B cell (primary cell): ENCODE data around the gene BCAS4. TPM values are rescaled to one million over a fixed set of nuclear protein-coding genes. Genes with fewer than 3 reads are reported as not detected.
A peak's percentile ranks its signal among the peaks of the same experiment; 100 is the strongest.

ENCODE experiments used
- ATAC-seq: fragments of 200-7000 bp; cut with Tn5 transposase; one replicate; pipeline ENCODE4 v1.10.0; 2021; ENCODE audit warnings: low read depth, mild to moderate bottlenecking, moderate number of reproducible peaks, moderate library complexity
- CTCF ChIA-PET: fragments of 350-600 bp; sonication (Branson Sonifier 250); formaldehyde crosslinking; loops from one replicate; lab custom pipeline; 2021; ENCODE audit warnings: antibody characterized with exemption, inconsistent platforms; lab: Charles Lee
- POLR2A ChIA-PET: fragments of 350-600 bp; sonication (Branson Sonifier 250); formaldehyde crosslinking; loops from one replicate; lab custom pipeline; 2021; ENCODE audit warnings: antibody characterized with exemption; lab: Charles Lee
- DNase-seq: peaks from one replicate; pipeline ENCODE4 v3.0.0; 2013
- H2AFZ ChIP-seq: 2 replicates; pipeline ENCODE4 v1.6.1; 2012; ENCODE audit warnings: mild to moderate bottlenecking, low read depth, low read length; ENCODE audit not compliant: insufficient read depth, poor library complexity, severe bottlenecking
- H3K27ac ChIP-seq, 2 donors: 1 replicate in 1 of 2; 2 replicates in 1 of 2; pipeline ENCODE4 v1.5.1; 2012 to 2013; ENCODE audit warnings: low read length in 2 of 2, mild to moderate bottlenecking in 2 of 2, moderate library complexity in 1 of 2
- H3K27me3 ChIP-seq, 4 experiments: fragments of 200-600 bp in 1 of 4; sonication (generic) in 1 of 4; replicated peaks in 1 of 4; 1 replicate in 2 of 4; 2 replicates in 2 of 4; pipeline versions ENCODE4 v1.6.1 to v1.7.0; 2013 to 2016; ENCODE audit warnings: low read length in 3 of 4, mild to moderate bottlenecking in 2 of 4, mixed read lengths in 1 of 4, moderate library complexity in 1 of 4; ENCODE audit not compliant: insufficient read depth in 4 of 4, control insufficient read depth in 3 of 4; ENCODE audit errors: control extremely low read depth in 1 of 4
- H3K36me3 ChIP-seq, 2 experiments: replicated peaks in 1 of 2; 1 replicate in 1 of 2; 2 replicates in 1 of 2; pipeline versions ENCODE4 v1.6.1 to v1.7.1; 2013; ENCODE audit warnings: low read length in 1 of 2; ENCODE audit not compliant: insufficient read depth in 2 of 2, control insufficient read depth in 1 of 2; ENCODE audit errors: control extremely low read depth in 1 of 2, extremely low read depth in 1 of 2
- H3K4me1 ChIP-seq, 2 donors: fragments of 200-600 bp in 1 of 2; sonication (generic) in 1 of 2; 1 replicate in 1 of 2; 2 replicates in 1 of 2; pipeline versions ENCODE4 v1.5.1 to v1.6.1; 2013 to 2017; ENCODE audit warnings: low read length in 2 of 2; ENCODE audit not compliant: control insufficient read depth in 2 of 2, insufficient read depth in 2 of 2
- H3K4me2 ChIP-seq: replicated peaks from 2 replicates; pipeline ENCODE3; 2012; ENCODE audit warnings: mild to moderate bottlenecking, low read depth, low read length; ENCODE audit not compliant: poor library complexity, severe bottlenecking
- H3K4me3 ChIP-seq, 5 experiments: fragments of 200-600 bp in 1 of 5; sonication (generic) in 1 of 5; 1 replicate in 3 of 5; 2 replicates in 2 of 5; pipeline versions ENCODE4 v1.5.1 to v1.7.0; 2011 to 2016; ENCODE audit warnings: low read length in 4 of 5, mild to moderate bottlenecking in 4 of 5, low read depth in 2 of 5, control low read depth in 1 of 5, moderate library complexity in 1 of 5; ENCODE audit not compliant: insufficient read depth in 1 of 5; ENCODE audit errors: control extremely low read depth in 1 of 5, extremely low read depth in 1 of 5
- H3K79me2 ChIP-seq: fragments of 200-600 bp; sonication (generic); one replicate; pipeline ENCODE4 v1.6.0; 2016; ENCODE audit warnings: low read length; ENCODE audit not compliant: control insufficient read depth, insufficient read depth
- H3K9ac ChIP-seq: fragments of 200-600 bp; sonication (generic); 2 replicates; pipeline ENCODE4 v1.6.1; 2017; ENCODE audit warnings: mild to moderate bottlenecking, low read length, moderate library complexity
- H3K9me3 ChIP-seq, 3 donors: one replicate each; pipeline versions ENCODE4 v1.6.1 to v1.7.1; 2013; ENCODE audit warnings: low read length in 2 of 3; ENCODE audit not compliant: control insufficient read depth in 2 of 3, insufficient read depth in 1 of 3; ENCODE audit errors: control extremely low read depth in 1 of 3
- H4K20me1 ChIP-seq: 2 replicates; pipeline ENCODE4 v1.6.0; 2012; ENCODE audit warnings: mild to moderate bottlenecking, low read length; ENCODE audit not compliant: insufficient read depth, control insufficient read depth, poor library complexity, severe bottlenecking
- H3K27ac Mint-ChIP-seq: one replicate; pipeline ENCODE4 v1.8.0; 2021; ENCODE audit warnings: mixed read lengths
- H3K27me3 Mint-ChIP-seq: one replicate; pipeline ENCODE4 v1.8.0; 2021; ENCODE audit warnings: mixed read lengths
- H3K4me1 Mint-ChIP-seq: one replicate; pipeline ENCODE4 v1.8.0; 2021; ENCODE audit warnings: mixed read lengths
- H3K4me3 Mint-ChIP-seq: one replicate; pipeline ENCODE4 v1.8.0; 2021; ENCODE audit warnings: mixed read lengths
- H3K9me3 Mint-ChIP-seq: one replicate; pipeline ENCODE4 v1.8.0; 2022; ENCODE audit warnings: mixed read lengths; ENCODE audit not compliant: insufficient read depth
- EZH2 ChIP-seq: IDR thresholded peaks from 2 replicates; pipeline ENCODE4 v1.6.1; 2012; ENCODE audit warnings: borderline replicate concordance, low read depth, mild to moderate bottlenecking, moderate library complexity, low read length; ENCODE audit not compliant: insufficient read depth, poor library complexity, severe bottlenecking
- WGBS: methylation state at CpG from one replicate; pipeline ENCODE4 v1.1.5; 2013; ENCODE audit warnings: missing lambda C conversion rate; ENCODE audit not compliant: insufficient coverage; 5-methylcytosine and 5-hydroxymethylcytosine counted together
- intact Hi-C: fragments of 100-400 bp; cut with micrococcal nuclease; formaldehyde crosslinking; loops from one replicate; pipeline ENCODE4 v1.10.0; 2022
- polyA plus RNA-seq: library from polyadenylated mRNA; depleted of rRNA; stranded (reverse); fragments of >200 nt; gene quantifications from 2 replicates; pipeline ENCODE4 v1.2.3, GENCODE V29; 2012
- total RNA-seq, 2 donors: library from RNA; stranded (reverse); fragments of 120-200 nt in 1 of 2; gene quantifications; 1 replicate in 1 of 2; 2 replicates in 1 of 2; pipeline versions ENCODE4 v1.2.3 to v1.2.4, GENCODE V29; 2013 to 2022
- TF ChIP-seq, protein P1 (sequence below): fragments of 200-600 bp; IDR thresholded peaks from one replicate; pipeline ENCODE4 v1.8.0; 2022; ENCODE audit warnings: antibody characterized with exemption, mild to moderate bottlenecking

BCAS4 gene
- total and polyA plus RNA-seq, 2 donors (not counting 1 experiment from before 2014, with no cell fraction given), result 44.8 to 88.2 TPM

DNA sequence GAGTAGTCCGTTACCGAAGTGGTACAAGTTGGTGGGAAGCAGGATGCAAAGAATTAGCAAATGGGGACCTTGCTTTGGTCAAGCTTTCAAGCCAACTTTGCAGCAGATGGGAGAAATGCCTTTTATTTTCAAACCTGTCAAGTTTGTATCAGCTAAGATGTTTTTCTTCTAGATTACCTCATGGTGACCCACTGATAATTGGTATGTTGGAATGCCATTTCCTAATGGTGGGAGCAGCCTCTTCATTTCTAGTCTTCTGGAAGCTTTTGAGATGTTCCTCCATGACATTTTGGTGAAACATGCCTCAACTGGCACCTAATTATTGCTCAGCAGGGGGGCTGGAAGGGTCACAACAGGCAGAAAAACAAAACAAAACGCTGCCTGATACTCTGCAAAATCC, 92.7 kb downstream of the BCAS4 start:
- Histone ChIP-seq H2AFZ (no peak overlapping the region), H3K9me3 (no peaks in the 10 kb centered on the region), H3K79me2 (no peaks in the 10 kb centered on the region), H3K4me3 (no peak overlapping the region), H3K4me2 (no peak overlapping the region), H3K9ac (no peak overlapping the region), H3K36me3 (peaks cover 14 to 45% of the 10 kb centered on the region in 2 experiments), H3K4me1 (no peaks in the 10 kb centered on the region), H3K27me3 (no peaks in the 10 kb centered on the region), H3K27ac (no peak overlapping the region), H4K20me1 (no peaks in the 10 kb centered on the region)
- Mint-ChIP-seq H3K27ac (peak overlapping the region; percentile 37), H3K27me3 (no peaks in the 10 kb centered on the region), H3K9me3 (no peaks in the 10 kb centered on the region), H3K4me3 (no peak overlapping the region), H3K4me1 (peaks cover 5% of the 10 kb centered on the region)
- TF ChIP-seq, protein P1, sequence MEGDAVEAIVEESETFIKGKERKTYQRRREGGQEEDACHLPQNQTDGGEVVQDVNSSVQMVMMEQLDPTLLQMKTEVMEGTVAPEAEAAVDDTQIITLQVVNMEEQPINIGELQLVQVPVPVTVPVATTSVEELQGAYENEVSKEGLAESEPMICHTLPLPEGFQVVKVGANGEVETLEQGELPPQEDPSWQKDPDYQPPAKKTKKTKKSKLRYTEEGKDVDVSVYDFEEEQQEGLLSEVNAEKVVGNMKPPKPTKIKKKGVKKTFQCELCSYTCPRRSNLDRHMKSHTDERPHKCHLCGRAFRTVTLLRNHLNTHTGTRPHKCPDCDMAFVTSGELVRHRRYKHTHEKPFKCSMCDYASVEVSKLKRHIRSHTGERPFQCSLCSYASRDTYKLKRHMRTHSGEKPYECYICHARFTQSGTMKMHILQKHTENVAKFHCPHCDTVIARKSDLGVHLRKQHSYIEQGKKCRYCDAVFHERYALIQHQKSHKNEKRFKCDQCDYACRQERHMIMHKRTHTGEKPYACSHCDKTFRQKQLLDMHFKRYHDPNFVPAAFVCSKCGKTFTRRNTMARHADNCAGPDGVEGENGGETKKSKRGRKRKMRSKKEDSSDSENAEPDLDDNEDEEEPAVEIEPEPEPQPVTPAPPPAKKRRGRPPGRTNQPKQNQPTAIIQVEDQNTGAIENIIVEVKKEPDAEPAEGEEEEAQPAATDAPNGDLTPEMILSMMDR, result no peak
- no peak for TF ChIP-seq EZH2
- ATAC-seq (no peak), DNase-seq (no peak)
- ChIA-PET POLR2A (no interaction called here), CTCF (interaction anchor here (0.6 to 1.6 kb wide), 3 partner anchors 42 to 227 kb away, joined by 3 to 4 read pairs (median 3); partner anchors contain the start of gene BCAS4)
- intact Hi-C loops, result no loop called here
- WGBS, result no CpG with 5 or more reads among the region's 3 CpGs

DNA sequence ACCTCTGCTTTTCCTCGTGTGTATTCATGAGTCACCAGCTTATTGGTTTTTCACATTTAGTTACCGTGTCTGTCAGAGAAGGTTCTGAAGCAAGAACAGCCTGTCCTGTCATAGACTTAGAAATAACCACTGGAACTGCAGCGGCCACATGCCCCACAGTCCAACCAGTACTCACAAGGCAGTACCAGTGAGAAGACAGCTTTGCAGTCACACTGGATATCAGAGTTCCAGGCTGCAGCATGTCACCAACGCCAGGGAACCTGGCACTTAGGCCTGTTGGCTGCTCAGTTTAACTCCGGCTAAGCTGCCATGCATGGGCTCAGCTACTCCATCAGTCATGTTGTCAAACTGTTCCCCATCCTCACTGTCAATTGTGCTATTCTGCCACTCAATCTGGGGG, 96.3 kb downstream of the BCAS4 start:
- no peaks in the 10 kb centered on the region for H3K4me1 ChIP-seq
- Mint-ChIP-seq H3K4me1 (peaks cover 5% of the 10 kb centered on the region), H3K4me3 (no peak overlapping the region), H3K27ac (peak overlapping the region; percentile 51), H3K9me3 (no peaks in the 10 kb centered on the region), H3K27me3 (no peaks in the 10 kb centered on the region)
- no peaks in the 10 kb centered on the region for H3K9me3 ChIP-seq
- H3K27ac ChIP-seq, result no peak overlapping the region
- peaks cover 26 to 65% of the 10 kb centered on the region in 2 experiments for H3K36me3 ChIP-seq
- H3K27me3 ChIP-seq, result no peaks in the 10 kb centered on the region
- H2AFZ ChIP-seq, result no peak overlapping the region
- ATAC-seq (no peak), DNase-seq (no peak)
- CTCF ChIA-PET, result interaction anchor here (1.0 to 4.9 kb wide), 3 partner anchors 37 to 733 kb away, joined by 3 to 25 read pairs (median 3); partner anchors contain the start of gene BCAS4
- H3K9ac ChIP-seq, result no peak overlapping the region
- WGBS, result 84% methylated on average over 5 of the region's 5 CpGs
- intact Hi-C loops, result loop anchor here (5.0 kb wide), 1 partner anchor 36 kb away; no protein-coding TSS in a partner anchor
- POLR2A ChIA-PET, result interaction anchor here (0.7 to 1.1 kb wide), 2 partner anchors 73 to 101 kb away, joined by 3 read pairs; no protein-coding TSS in a partner anchor
- TF ChIP-seq, protein P1, result no peak
- no peak for TF ChIP-seq EZH2
- no peak overlapping the region for H3K4me3 ChIP-seq
- H3K4me2 ChIP-seq, result no peak overlapping the region
- peaks cover 9% of the 10 kb centered on the region for H4K20me1 ChIP-seq
- no peaks in the 10 kb centered on the region for H3K79me2 ChIP-seq
